OCI-LY1 (cell line): ENCODE results near the gene AP1G1.

Experiments used
- H2AFZ ChIP-seq: fragments of 200-600 bp; sonication (generic), shearing (Covaris generic); 2 replicates; pipeline ENCODE4 v1.6.0; 2014; ENCODE audit warnings: antibody characterized with exemption, mild to moderate bottlenecking, low read length
- H3F3A ChIP-seq: fragments of 200-600 bp; sonication (generic), shearing (Covaris generic); 2 replicates; pipeline ENCODE4 v1.6.0; 2014; ENCODE audit warnings: mild to moderate bottlenecking, antibody characterized with exemption, low read length, moderate library complexity; ENCODE audit not compliant: insufficient read depth
- H3K27ac ChIP-seq: fragments of 200-600 bp; sonication (generic); 2 replicates; pipeline ENCODE4 v1.5.1; 2014; ENCODE audit warnings: low read length, mixed run types, mild to moderate bottlenecking, low read depth; ENCODE audit not compliant: poor library complexity, severe bottlenecking
- H3K27me3 ChIP-seq: fragments of 200-600 bp; sonication (generic); 2 replicates; pipeline ENCODE4 v1.6.0; 2014; ENCODE audit warnings: antibody characterized with exemption, mild to moderate bottlenecking, low read length, moderate library complexity; ENCODE audit not compliant: insufficient read depth
- H3K36me3 ChIP-seq: fragments of 200-600 bp; sonication (generic); 2 replicates; pipeline ENCODE4 v1.6.1; 2014; ENCODE audit warnings: mild to moderate bottlenecking, antibody characterized with exemption, low read length, moderate library complexity, mixed read lengths; ENCODE audit not compliant: insufficient read depth
- H3K4me1 ChIP-seq: fragments of 200-600 bp; sonication (generic); 2 replicates; pipeline ENCODE4 v1.5.1; 2014; ENCODE audit warnings: mild to moderate bottlenecking, low read length, moderate library complexity; ENCODE audit not compliant: insufficient read depth, severe bottlenecking
- H3K4me2 ChIP-seq: fragments of 200-600 bp; sonication (generic), shearing (Covaris generic); 2 replicates; pipeline ENCODE4 v1.6.1; 2014; ENCODE audit warnings: low read length
- H3K4me3 ChIP-seq: fragments of 200-600 bp; sonication (generic); 2 replicates; pipeline ENCODE4 v1.5.1; 2014; ENCODE audit warnings: low read length, low read depth, mild to moderate bottlenecking, mixed read lengths; ENCODE audit not compliant: poor library complexity, severe bottlenecking
- H3K79me2 ChIP-seq: fragments of 200-600 bp; shearing (Covaris generic); 2 replicates; pipeline ENCODE4 v1.6.1; 2016; ENCODE audit warnings: mixed run types, low read length, mixed read lengths; ENCODE audit not compliant: insufficient read depth
- H3K9ac ChIP-seq: fragments of 200-600 bp; sonication (generic), shearing (Covaris generic); 2 replicates; pipeline ENCODE4 v1.6.1; 2014; ENCODE audit warnings: mild to moderate bottlenecking, low read length, mixed read lengths
- H3K9me2 ChIP-seq: fragments of 200-600 bp; sonication (generic), shearing (Covaris generic); 2 replicates; pipeline ENCODE4 v1.6.1; 2014; ENCODE audit warnings: low read depth, mild to moderate bottlenecking, low read length, mixed read lengths
- H3K9me3 ChIP-seq: fragments of 200-600 bp; shearing (Covaris generic); 2 replicates; pipeline ENCODE4 v1.6.1; 2014; ENCODE audit warnings: low read length, mixed read lengths
- H4K20me1 ChIP-seq: fragments of 200-600 bp; sonication (generic), shearing (Covaris generic); 2 replicates; pipeline ENCODE4 v1.6.0; 2016; ENCODE audit warnings: mild to moderate bottlenecking, low read length; ENCODE audit not compliant: insufficient read depth
- CTCF ChIP-seq: fragments of 200-600 bp; sonication (generic), shearing (Covaris generic); IDR thresholded peaks from 2 replicates; pipeline ENCODE4 v1.5.1; 2017; ENCODE audit warnings: mild to moderate bottlenecking, antibody characterized with exemption, low read length, moderate library complexity, mixed read lengths
- EZH2 ChIP-seq: fragments of 200-600 bp; sonication (generic), shearing (Covaris generic); IDR thresholded peaks from 2 replicates; pipeline ENCODE4 v1.8.0; 2017; ENCODE audit warnings: borderline replicate concordance, mixed run types, mild to moderate bottlenecking, antibody characterized with exemption, low read length, moderate library complexity, mixed read lengths

The AP1G1 gene

DNA sequence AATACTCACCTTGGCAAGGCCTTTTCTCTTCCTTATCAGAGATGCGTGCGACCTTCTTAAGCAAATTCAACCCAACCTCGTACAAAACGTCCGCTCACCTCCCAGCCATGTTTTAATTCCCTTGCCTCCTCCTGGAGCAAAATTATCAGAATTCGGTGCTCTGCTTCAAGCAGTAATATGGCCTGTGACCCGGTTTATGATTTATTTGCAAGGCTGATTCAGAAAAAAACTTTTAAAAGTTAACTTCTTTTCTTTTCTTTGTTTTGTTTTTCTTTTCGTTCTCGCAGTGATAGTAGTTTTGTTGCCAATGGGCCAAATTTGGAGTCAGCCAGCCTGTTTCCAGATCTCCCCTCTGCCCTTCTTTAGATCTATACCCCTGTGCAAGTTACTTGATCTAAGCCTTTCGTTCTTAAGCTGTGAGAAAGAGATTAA is 84.3 kb downstream of the AP1G1 start, which contains the start of gene PHLPP2:
Gene PHLPP2, minus strand, starts transcription at position 382 of the 432 bp plus-strand sequence. CDS start 9,906 bp downstream, outside the sequence.
- Histone ChIP-seq H3K4me2 (peak within 1 kb of the TSS; percentile 96), H3K36me3 (no peaks in the 10 kb centered on the region), H3K27me3 (no peaks in the 10 kb centered on the region), H3K27ac (peak within 1 kb of the TSS; percentile 40), H3K9ac (peak within 1 kb of the TSS; percentile 78), H3K9me3 (no peaks in the 10 kb centered on the region), H3K79me2 (peaks cover 4% of the 10 kb centered on the region; the same call in 1 of the 2 replicates), H3K4me1 (peaks cover 32% of the 10 kb centered on the region), H3K9me2 (no peaks in the 10 kb centered on the region), H3K4me3 (peak within 1 kb of the TSS; percentile 96), H2AFZ (peak within 1 kb of the TSS; percentile 78; the same call in 1 of the 2 replicates), H4K20me1 (no peaks in the 10 kb centered on the region), H3F3A (no peaks in the 10 kb centered on the region)
- TF ChIP-seq EZH2 = no peak
- no peak for TF ChIP-seq CTCF

GRCh38 chr16:71723537-71724319 is 84.9 kb downstream of the AP1G1 start:
- Histone ChIP-seq H3K9ac (peak overlapping the region; percentile 78), H3K4me1 (peaks cover 32% of the 10 kb centered on the region), H4K20me1 (no peaks in the 10 kb centered on the region), H2AFZ (peak overlapping the region; percentile 78; the same call in 1 of the 2 replicates), H3K36me3 (no peaks in the 10 kb centered on the region), H3K9me3 (no peaks in the 10 kb centered on the region), H3K27me3 (no peaks in the 10 kb centered on the region), H3K79me2 (peaks cover 4% of the 10 kb centered on the region; the same call in 1 of the 2 replicates), H3K4me3 (peak overlapping the region; percentile 96), H3K9me2 (no peaks in the 10 kb centered on the region), H3F3A (no peaks in the 10 kb centered on the region), H3K27ac (peak overlapping the region; percentile 40), H3K4me2 (peak overlapping the region; percentile 96)
- TF ChIP-seq EZH2 (no peak), CTCF (no peak)

GRCh38 chr16:71722801-71723536 is 85.7 kb downstream of the AP1G1 start:
- no peak overlapping the region for H2AFZ ChIP-seq
- peak overlapping the region; percentile 78 for H3K9ac ChIP-seq
- H3K4me1 ChIP-seq = peaks cover 32% of the 10 kb centered on the region
- H3K4me3 ChIP-seq = peak overlapping the region; percentile 96
- H3K9me3 ChIP-seq = no peaks in the 10 kb centered on the region
- peak overlapping the region; percentile 96 for H3K4me2 ChIP-seq
- TF ChIP-seq CTCF (no peak), EZH2 (no peak)
- H3K79me2 ChIP-seq = peaks cover 4% of the 10 kb centered on the region; the same call in 1 of the 2 replicates
- H3K36me3 ChIP-seq = no peaks in the 10 kb centered on the region
- no peaks in the 10 kb centered on the region for H3K9me2 ChIP-seq
- H3K27me3 ChIP-seq = no peaks in the 10 kb centered on the region
- H4K20me1 ChIP-seq = no peaks in the 10 kb centered on the region
- H3K27ac ChIP-seq = no peak overlapping the region
- no peaks in the 10 kb centered on the region for H3F3A ChIP-seq
